Fibroblast of lung (primary cell): ENCODE measurements around the gene RETN.

ENCODE experiments used
- EZH2 ChIP-seq: IDR thresholded peaks from 2 replicates; pipeline ENCODE4 v1.5.1; 2012; ENCODE audit warnings: low read length, control low read depth, mild to moderate bottlenecking; ENCODE audit errors: missing control alignments
- TF ChIP-seq, protein P1 (sequence below), 2 donors: IDR thresholded peaks in 1 of 2; conservative IDR thresholded peaks in 1 of 2; 1 replicate in 1 of 2; 2 replicates in 1 of 2; pipeline ENCODE4 v1.5.1; 2011 to 2012; ENCODE audit warnings: low read length in 2 of 2, control low read depth in 1 of 2, inconsistent platforms in 1 of 2, low read depth in 1 of 2, mild to moderate bottlenecking in 1 of 2

DNA sequence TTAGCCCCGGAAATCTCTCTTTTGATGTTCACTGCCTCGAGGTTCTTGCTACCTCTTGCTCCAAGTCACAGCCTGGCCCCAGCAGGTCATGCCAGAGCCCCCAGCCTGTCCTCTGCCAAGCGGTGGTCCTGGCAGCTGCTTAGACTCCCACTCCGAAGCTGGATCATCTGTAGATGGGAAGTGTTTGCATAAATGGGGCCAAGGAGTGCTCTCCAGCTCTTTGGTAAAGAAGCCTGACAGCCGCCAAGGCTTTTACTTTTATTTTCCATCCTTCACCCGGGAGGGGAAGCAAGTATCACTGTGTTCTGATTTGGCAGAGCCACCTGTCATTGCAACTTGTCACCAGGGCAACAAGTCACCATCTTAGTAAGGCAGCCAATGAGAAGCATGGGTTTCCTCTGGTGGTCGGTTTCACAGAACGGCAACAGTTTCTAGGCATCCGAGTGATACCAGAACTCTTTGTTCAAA is 10.6 kb upstream of the RETN start:
- TF ChIP-seq, protein P1, sequence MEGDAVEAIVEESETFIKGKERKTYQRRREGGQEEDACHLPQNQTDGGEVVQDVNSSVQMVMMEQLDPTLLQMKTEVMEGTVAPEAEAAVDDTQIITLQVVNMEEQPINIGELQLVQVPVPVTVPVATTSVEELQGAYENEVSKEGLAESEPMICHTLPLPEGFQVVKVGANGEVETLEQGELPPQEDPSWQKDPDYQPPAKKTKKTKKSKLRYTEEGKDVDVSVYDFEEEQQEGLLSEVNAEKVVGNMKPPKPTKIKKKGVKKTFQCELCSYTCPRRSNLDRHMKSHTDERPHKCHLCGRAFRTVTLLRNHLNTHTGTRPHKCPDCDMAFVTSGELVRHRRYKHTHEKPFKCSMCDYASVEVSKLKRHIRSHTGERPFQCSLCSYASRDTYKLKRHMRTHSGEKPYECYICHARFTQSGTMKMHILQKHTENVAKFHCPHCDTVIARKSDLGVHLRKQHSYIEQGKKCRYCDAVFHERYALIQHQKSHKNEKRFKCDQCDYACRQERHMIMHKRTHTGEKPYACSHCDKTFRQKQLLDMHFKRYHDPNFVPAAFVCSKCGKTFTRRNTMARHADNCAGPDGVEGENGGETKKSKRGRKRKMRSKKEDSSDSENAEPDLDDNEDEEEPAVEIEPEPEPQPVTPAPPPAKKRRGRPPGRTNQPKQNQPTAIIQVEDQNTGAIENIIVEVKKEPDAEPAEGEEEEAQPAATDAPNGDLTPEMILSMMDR (conservative IDR thresholded peaks at IDR 0.05 in 1 of 2, IDR thresholded peaks at IDR 0.05 in 1 of 2; ENCODE audit: low read depth in 1 of 2, low read length in 2 of 2) = no peak
- no peak for TF ChIP-seq EZH2
